Spleen (tissue), 7 donors: ENCODE data around the gene VCL.

Source experiments
- POLR2A ChIP-seq, 3 donors: fragments of 450-650 bp; IDR thresholded peaks; one replicate each; pipeline ENCODE4 v1.5.1; 2017; ENCODE audit warnings: antibody characterized with exemption in 3 of 3, mild to moderate bottlenecking in 1 of 3
- POLR2AphosphoS5 ChIP-seq, 3 donors: sonication (generic); formaldehyde crosslinking; IDR thresholded peaks; one replicate each; pipeline ENCODE4 v1.5.1; 2017; ENCODE audit warnings: antibody characterized with exemption in 3 of 3
- TF ChIP-seq, protein P1 (sequence below), 11 experiments: fragments of 200-600 bp in 7 of 11; fragments of 450-650 bp in 4 of 11; sonication (generic) in 4 of 11; IDR thresholded peaks in 8 of 11; conservative IDR thresholded peaks in 3 of 11; 1 replicate in 7 of 11; 2 replicates in 4 of 11; pipeline versions ENCODE4 v1.4.0 to v1.8.0; 2016 to 2021; ENCODE audit warnings: antibody characterized with exemption in 11 of 11, inconsistent platforms in 4 of 11, mild to moderate bottlenecking in 1 of 11
- donor health status: DM: no; HTN: no; CAD: no; lungs with moderate emphysema.
- donor health status: DM: no; HTN: no; CAD: no.
- donor health status: DM: no; HTN: no; CAD: no.

DNA sequence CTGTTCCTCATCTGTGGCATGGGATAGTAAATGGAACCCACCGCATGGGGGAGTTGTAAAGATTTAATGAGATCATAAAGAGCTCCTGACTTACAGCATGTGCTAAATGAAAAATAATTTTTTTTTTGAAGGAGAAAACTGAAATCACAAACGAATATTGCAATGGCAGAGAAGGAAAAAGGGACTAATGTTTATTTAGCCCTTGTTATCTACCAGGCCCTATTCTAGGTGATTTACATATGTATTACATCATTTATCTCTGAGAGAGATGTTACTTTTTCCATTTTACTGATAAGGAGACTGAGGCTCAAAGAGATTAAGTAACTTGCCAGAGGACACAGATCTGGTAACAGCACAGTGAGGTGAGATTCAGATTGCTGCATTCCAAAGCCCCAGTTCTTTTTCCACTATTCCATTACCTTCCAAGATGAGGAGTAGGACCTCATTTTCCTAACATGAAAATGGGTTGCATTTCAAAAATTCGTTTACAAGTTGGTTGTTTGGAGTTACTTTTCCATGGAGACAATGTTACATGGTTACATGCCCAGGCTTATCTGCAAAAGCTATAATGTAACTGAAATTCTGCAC lies 28.6 kb downstream of the VCL start:
- TF ChIP-seq POLR2AphosphoS5 (IDR thresholded peaks at IDR 0.05) (no peak), POLR2A (IDR thresholded peaks at IDR 0.05) (no peak)
- TF ChIP-seq, protein P1, sequence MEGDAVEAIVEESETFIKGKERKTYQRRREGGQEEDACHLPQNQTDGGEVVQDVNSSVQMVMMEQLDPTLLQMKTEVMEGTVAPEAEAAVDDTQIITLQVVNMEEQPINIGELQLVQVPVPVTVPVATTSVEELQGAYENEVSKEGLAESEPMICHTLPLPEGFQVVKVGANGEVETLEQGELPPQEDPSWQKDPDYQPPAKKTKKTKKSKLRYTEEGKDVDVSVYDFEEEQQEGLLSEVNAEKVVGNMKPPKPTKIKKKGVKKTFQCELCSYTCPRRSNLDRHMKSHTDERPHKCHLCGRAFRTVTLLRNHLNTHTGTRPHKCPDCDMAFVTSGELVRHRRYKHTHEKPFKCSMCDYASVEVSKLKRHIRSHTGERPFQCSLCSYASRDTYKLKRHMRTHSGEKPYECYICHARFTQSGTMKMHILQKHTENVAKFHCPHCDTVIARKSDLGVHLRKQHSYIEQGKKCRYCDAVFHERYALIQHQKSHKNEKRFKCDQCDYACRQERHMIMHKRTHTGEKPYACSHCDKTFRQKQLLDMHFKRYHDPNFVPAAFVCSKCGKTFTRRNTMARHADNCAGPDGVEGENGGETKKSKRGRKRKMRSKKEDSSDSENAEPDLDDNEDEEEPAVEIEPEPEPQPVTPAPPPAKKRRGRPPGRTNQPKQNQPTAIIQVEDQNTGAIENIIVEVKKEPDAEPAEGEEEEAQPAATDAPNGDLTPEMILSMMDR (IDR thresholded peaks at IDR 0.05 in 8 of 11, conservative IDR thresholded peaks at IDR 0.05 in 3 of 11) = no peak
